ENCODE measurements around the gene ABCA7. TPM values are rescaled to one million over a fixed set of nuclear protein-coding genes. Genes with fewer than 3 reads are reported as not detected.

Gene ABCA7
- total and polyA plus RNA-seq, 7 donors, result 1.8 to 25.1 (median 9.9) TPM

GRCh38 chr19:1055886-1056620, 16.1 kb downstream of the ABCA7 start:
- no peaks in the 10 kb centered on the region for H3K27me3 ChIP-seq
- intact Hi-C loops (cut with DNase I), result no loop called here
- no peak overlapping the region for H3K27ac ChIP-seq
- H3K9me3 ChIP-seq, result peaks cover 3 to 39% (median 19%) of the 10 kb centered on the region in 4 donors
- H3K36me3 ChIP-seq, result no peaks in the 10 kb centered on the region
- DNase-seq, result no peak
- no peak overlapping the region for H3K4me3 ChIP-seq
- TF ChIP-seq EP300 (IDR thresholded peaks at IDR 0.05), result no peak
- TF ChIP-seq, protein P1, sequence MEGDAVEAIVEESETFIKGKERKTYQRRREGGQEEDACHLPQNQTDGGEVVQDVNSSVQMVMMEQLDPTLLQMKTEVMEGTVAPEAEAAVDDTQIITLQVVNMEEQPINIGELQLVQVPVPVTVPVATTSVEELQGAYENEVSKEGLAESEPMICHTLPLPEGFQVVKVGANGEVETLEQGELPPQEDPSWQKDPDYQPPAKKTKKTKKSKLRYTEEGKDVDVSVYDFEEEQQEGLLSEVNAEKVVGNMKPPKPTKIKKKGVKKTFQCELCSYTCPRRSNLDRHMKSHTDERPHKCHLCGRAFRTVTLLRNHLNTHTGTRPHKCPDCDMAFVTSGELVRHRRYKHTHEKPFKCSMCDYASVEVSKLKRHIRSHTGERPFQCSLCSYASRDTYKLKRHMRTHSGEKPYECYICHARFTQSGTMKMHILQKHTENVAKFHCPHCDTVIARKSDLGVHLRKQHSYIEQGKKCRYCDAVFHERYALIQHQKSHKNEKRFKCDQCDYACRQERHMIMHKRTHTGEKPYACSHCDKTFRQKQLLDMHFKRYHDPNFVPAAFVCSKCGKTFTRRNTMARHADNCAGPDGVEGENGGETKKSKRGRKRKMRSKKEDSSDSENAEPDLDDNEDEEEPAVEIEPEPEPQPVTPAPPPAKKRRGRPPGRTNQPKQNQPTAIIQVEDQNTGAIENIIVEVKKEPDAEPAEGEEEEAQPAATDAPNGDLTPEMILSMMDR (IDR thresholded peaks at IDR 0.05), result no peak
- TF ChIP-seq POLR2AphosphoS5 (IDR thresholded peaks at IDR 0.05), result no peak
- no peak for TF ChIP-seq POLR2A (IDR thresholded peaks at IDR 0.05)
- WGBS, 2 donors, result 95 to 96% methylated on average over 20 of the region's 20 CpGs
- H3K4me1 ChIP-seq, result no peaks in the 10 kb centered on the region

DNA sequence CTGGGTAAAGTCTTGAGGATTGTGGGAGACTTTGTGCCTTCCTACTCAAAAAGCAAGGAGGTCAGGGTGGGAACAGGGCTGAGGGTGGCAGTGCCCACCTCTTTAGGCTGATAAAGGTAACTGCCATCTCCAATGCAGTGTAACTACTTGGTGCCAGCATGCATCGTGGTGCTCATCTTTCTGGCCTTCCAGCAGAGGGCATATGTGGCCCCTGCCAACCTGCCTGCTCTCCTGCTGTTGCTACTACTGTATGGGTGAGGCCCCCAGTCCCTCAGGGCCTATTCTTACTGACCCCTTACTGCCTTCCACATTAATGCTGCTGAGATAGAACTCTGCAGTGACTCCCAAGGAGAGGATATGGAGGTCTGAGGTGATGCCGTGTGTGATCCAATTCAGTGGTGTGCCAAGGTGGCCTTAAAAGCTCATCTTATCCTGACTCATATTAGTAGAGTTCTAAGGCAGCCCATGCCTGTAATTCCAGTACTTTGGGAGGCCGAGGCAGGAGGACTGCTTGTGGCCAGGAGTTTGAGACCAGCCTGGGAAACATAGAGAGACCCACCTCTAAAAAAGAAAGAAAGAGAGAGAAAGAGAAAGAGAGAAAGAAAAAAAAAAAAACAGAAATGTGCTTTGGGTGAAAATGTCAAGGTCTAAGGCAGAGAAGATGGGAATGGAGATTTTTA, 17.4 kb downstream of the ABCA7 start:
- Histone ChIP-seq H3K4me3 (no peak overlapping the region), H3K36me3 (no peaks in the 10 kb centered on the region), H3K27ac (no peak overlapping the region), H3K27me3 (no peaks in the 10 kb centered on the region), H3K4me1 (no peaks in the 10 kb centered on the region), H3K9me3 (peaks cover 3 to 39% (median 19%) of the 10 kb centered on the region in 4 donors)
- intact Hi-C loops (cut with DNase I), result no loop called here
- no peak for DNase-seq
- WGBS, 2 donors, result 48 to 50% methylated on average over 3 of the region's 3 CpGs
- no peak for TF ChIP-seq POLR2A (IDR thresholded peaks at IDR 0.05)
- TF ChIP-seq, protein P1 (IDR thresholded peaks at IDR 0.05), result no peak
- no peak for TF ChIP-seq POLR2AphosphoS5 (IDR thresholded peaks at IDR 0.05)
- no peak for TF ChIP-seq EP300 (IDR thresholded peaks at IDR 0.05)

- TF ChIP-seq POLR2AphosphoS5 (IDR thresholded peaks at IDR 0.05), result no peak
- no peak for TF ChIP-seq POLR2A (IDR thresholded peaks at IDR 0.05)
- no peak for TF ChIP-seq EP300 (IDR thresholded peaks at IDR 0.05)
- TF ChIP-seq, protein P1 (IDR thresholded peaks at IDR 0.05), result no peak
Measured at GRCh38 chr19:1058112-1058511, 18.2 kb downstream of the ABCA7 start.

GRCh38 chr19:1060689-1061088, 20.8 kb downstream of the ABCA7 start:
- Histone ChIP-seq H3K27ac (no peak overlapping the region), H3K4me1 (peaks cover 0 to 16% (median 12%) of the 10 kb centered on the region in 4 donors), H3K36me3 (no peaks in the 10 kb centered on the region), H3K9me3 (peaks cover 3 to 39% (median 19%) of the 10 kb centered on the region in 4 donors), H3K4me3 (no peak overlapping the region), H3K27me3 (peaks cover 6 to 23% (median 8%) of the 10 kb centered on the region in 3 donors)
- no peak for DNase-seq
- TF ChIP-seq EP300 (IDR thresholded peaks at IDR 0.05) (no peak), POLR2AphosphoS5 (IDR thresholded peaks at IDR 0.05) (no peak), POLR2A (IDR thresholded peaks at IDR 0.05) (no peak)
- TF ChIP-seq, protein P1 (IDR thresholded peaks at IDR 0.05), result no peak
- intact Hi-C loops (cut with DNase I), result no loop called here
- 74 to 85% methylated on average over 5 of the region's 5 CpGs for WGBS, 2 donors

More at GRCh38 chr19:1058112-1058511, 18.2 kb downstream of the ABCA7 start:
- Histone ChIP-seq H3K27ac (no peak overlapping the region), H3K4me3 (no peak overlapping the region), H3K9me3 (peaks cover 3 to 39% (median 19%) of the 10 kb centered on the region in 4 donors), H3K36me3 (no peaks in the 10 kb centered on the region), H3K27me3 (no peaks in the 10 kb centered on the region), H3K4me1 (no peaks in the 10 kb centered on the region)
- DNase-seq, result no peak
- intact Hi-C loops (cut with DNase I), result no loop called here
- WGBS, 2 donors, result 88 to 94% methylated on average over 5 of the region's 5 CpGs

Data from sigmoid colon (tissue), 7 donors.